Measurements from ENCODE around the gene CPNE1. TPM values are rescaled to one million over a fixed set of nuclear protein-coding genes. Genes with fewer than 3 reads are reported as not detected.
A peak's percentile ranks its signal among the peaks of the same experiment; 100 is the strongest.

The CPNE1 gene
- total RNA-seq, 1 experiment from 2014 or later, result 333 TPM

DNA sequence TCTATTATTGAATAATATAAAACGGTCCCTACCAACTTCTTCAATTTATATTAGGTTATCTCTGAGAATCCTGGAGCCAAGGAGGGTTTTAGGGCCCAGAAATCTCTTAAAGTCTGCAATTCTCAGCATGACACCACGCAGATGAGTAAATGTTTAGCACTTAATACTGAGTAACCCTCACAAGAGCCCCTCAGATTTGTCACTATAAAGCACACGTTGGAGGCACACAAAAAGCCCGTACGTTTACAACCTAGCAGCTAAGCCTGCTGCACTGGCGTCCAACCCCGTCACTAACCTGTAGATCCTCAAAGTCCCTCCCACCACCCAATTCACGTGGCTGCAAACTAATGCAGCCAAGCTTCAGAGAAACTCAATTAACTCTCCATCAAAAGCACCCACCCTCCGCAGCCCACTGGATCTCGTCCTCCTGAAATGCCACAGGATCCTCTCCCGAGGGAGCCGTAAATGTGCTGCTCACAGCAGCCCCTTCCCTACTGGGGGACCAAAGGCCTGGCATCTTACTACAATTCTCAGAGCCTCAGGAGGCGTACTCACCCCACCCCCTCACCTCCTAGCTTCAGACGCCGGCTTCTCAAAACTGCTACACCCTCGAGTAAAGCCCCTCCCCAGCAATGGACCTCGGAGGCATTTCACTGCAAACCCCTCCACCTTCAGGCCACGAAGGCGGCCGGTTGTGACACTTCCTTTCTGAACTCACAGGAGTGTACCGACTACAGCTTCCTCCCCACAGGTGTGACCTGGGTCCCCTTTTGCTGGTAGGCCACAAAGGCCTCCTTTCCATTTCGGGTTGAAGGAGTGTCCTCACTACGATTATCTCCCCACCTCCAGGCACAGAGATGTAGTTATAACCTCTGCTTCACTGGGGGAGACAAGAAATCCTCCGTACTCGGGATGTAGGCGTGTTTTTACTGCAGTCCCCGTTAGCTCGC lies 909 bp downstream of the CPNE1 start:
- CTCF ChIA-PET, result no interaction called here
- H3K4me1 ChIP-seq (ENCODE audit: control insufficient read depth in 1 of 2, insufficient read depth in 2 of 2, low read length in 2 of 2), result peaks cover 31 to 43% of the 10 kb centered on the region in 2 experiments

DNA sequence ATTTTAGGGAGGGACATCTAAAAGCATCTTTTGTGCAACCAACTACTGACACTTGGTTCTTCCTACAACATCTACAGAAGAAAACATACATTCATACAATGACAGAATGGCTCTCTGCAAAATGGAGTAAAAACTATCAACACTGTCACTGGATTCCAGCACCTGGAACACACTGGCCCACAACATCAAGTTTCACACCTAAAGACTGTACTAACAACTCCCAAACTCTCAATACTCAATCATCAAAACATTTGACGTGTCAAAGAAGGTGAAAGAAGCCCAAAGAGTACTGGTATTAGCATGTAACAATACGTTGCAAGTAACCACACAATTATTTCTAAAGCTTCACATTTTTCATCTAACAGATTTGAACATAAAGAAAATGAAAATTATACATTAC lies 2.1 kb downstream of the CPNE1 start:
- no peak overlapping the region for H2AFZ ChIP-seq (ENCODE audit: low read depth, low read length, poor library complexity, severe bottlenecking)
- POLR2A ChIA-PET, result no interaction called here
- no peak overlapping the region for H3K27ac ChIP-seq (ENCODE audit: low read depth, low read length)
- BruUV-seq (replicated peaks), result no TSS peak
- no peaks in the 10 kb centered on the region for H3K9me2 ChIP-seq (ENCODE audit: insufficient read depth)
- peaks cover 72% of the 10 kb centered on the region for H3K79me2 ChIP-seq (ENCODE audit: insufficient read depth, low read length)
- no peaks in the 10 kb centered on the region for H3K9me3 ChIP-seq (ENCODE audit: control insufficient read depth in 1 of 2, insufficient read depth in 1 of 2, low read depth in 1 of 2, low read length in 2 of 2)
- H3K4me3 ChIP-seq (replicated peaks in 1 of 2; ENCODE audit: low read depth in 1 of 2, low read length in 2 of 2), result peak overlapping the region in 1 of 2 experiments; percentile 79; a peak in 1 of 4 replicates
- peaks cover 31 to 43% of the 10 kb centered on the region in 2 experiments for H3K4me1 ChIP-seq (ENCODE audit: control insufficient read depth in 1 of 2, insufficient read depth in 2 of 2, low read length in 2 of 2)
- peaks cover 0 to under 1% of the 10 kb centered on the region in 2 experiments; a peak in 1 of 4 replicates for H3K36me3 ChIP-seq (ENCODE audit: control insufficient read depth in 1 of 2, insufficient read depth in 2 of 2, low read length in 2 of 2)
- ATAC-seq (no peak), DNase-seq (ENCODE audit: low read depth, low spot score) (no peak)
- H3K9ac ChIP-seq (ENCODE audit: low read length), result peak overlapping the region; percentile 97
- H3K4me2 ChIP-seq (ENCODE audit: low read length), result peak overlapping the region; percentile 80
- intact Hi-C loops (cut with micrococcal nuclease), result loop anchor here (2.0 kb wide), 1 partner anchor 44 kb away; no protein-coding TSS in a partner anchor
- H4K20me1 ChIP-seq (ENCODE audit: insufficient read depth), result peaks cover 48% of the 10 kb centered on the region
- no peaks in the 10 kb centered on the region for H3K27me3 ChIP-seq (ENCODE audit: insufficient read depth, low read length)
- CTCF ChIA-PET, result no interaction called here
- RAD21 ChIA-PET (ENCODE audit: low non-redundant PET in 1 of 2, low total read pairs in 2 of 2, uncharacterized antibody in 2 of 2, unreplicated experiment in 2 of 2), result no interaction called here
- no peak for TF ChIP-seq RAD21 (IDR thresholded peaks at IDR 0.05; ENCODE audit: low read depth)
- TF ChIP-seq TCF7L2 (IDR thresholded peaks at IDR 0.05; ENCODE audit: borderline replicate concordance, extremely low read depth, insufficient read depth, insufficient read length), result no peak
- no peak for TF ChIP-seq SP1 (IDR thresholded peaks at IDR 0.05; ENCODE audit: low read depth)
- no peak for TF ChIP-seq ELF1 (IDR thresholded peaks at IDR 0.05; ENCODE audit: borderline replicate concordance, low read depth)
- no peak for TF ChIP-seq YY1 (IDR thresholded peaks at IDR 0.05; ENCODE audit: extremely low read depth, insufficient replicate concordance, low read depth, low read length)
- TF ChIP-seq, protein P1, sequence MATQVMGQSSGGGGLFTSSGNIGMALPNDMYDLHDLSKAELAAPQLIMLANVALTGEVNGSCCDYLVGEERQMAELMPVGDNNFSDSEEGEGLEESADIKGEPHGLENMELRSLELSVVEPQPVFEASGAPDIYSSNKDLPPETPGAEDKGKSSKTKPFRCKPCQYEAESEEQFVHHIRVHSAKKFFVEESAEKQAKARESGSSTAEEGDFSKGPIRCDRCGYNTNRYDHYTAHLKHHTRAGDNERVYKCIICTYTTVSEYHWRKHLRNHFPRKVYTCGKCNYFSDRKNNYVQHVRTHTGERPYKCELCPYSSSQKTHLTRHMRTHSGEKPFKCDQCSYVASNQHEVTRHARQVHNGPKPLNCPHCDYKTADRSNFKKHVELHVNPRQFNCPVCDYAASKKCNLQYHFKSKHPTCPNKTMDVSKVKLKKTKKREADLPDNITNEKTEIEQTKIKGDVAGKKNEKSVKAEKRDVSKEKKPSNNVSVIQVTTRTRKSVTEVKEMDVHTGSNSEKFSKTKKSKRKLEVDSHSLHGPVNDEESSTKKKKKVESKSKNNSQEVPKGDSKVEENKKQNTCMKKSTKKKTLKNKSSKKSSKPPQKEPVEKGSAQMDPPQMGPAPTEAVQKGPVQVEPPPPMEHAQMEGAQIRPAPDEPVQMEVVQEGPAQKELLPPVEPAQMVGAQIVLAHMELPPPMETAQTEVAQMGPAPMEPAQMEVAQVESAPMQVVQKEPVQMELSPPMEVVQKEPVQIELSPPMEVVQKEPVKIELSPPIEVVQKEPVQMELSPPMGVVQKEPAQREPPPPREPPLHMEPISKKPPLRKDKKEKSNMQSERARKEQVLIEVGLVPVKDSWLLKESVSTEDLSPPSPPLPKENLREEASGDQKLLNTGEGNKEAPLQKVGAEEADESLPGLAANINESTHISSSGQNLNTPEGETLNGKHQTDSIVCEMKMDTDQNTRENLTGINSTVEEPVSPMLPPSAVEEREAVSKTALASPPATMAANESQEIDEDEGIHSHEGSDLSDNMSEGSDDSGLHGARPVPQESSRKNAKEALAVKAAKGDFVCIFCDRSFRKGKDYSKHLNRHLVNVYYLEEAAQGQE (IDR thresholded peaks at IDR 0.05; ENCODE audit: low read depth), result no peak
- TF ChIP-seq, protein P2, sequence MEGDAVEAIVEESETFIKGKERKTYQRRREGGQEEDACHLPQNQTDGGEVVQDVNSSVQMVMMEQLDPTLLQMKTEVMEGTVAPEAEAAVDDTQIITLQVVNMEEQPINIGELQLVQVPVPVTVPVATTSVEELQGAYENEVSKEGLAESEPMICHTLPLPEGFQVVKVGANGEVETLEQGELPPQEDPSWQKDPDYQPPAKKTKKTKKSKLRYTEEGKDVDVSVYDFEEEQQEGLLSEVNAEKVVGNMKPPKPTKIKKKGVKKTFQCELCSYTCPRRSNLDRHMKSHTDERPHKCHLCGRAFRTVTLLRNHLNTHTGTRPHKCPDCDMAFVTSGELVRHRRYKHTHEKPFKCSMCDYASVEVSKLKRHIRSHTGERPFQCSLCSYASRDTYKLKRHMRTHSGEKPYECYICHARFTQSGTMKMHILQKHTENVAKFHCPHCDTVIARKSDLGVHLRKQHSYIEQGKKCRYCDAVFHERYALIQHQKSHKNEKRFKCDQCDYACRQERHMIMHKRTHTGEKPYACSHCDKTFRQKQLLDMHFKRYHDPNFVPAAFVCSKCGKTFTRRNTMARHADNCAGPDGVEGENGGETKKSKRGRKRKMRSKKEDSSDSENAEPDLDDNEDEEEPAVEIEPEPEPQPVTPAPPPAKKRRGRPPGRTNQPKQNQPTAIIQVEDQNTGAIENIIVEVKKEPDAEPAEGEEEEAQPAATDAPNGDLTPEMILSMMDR (IDR thresholded peaks at IDR 0.05 in 2 of 3, conservative IDR thresholded peaks at IDR 0.05 in 1 of 3; ENCODE audit: borderline replicate concordance in 1 of 3, insufficient read depth in 1 of 3, low read depth in 2 of 3, low read length in 2 of 3), result no peak
- TF ChIP-seq EGR1 (IDR thresholded peaks at IDR 0.05; ENCODE audit: low read depth), result no peak
- TF ChIP-seq JUND (IDR thresholded peaks at IDR 0.05), result no peak

More for the DNA sequence above, 909 bp downstream of the CPNE1 start:
- Histone ChIP-seq H3K9me3 (ENCODE audit: control insufficient read depth in 1 of 2, insufficient read depth in 1 of 2, low read depth in 1 of 2, low read length in 2 of 2) (no peaks in the 10 kb centered on the region), H3K9ac (ENCODE audit: low read length) (peak overlapping the region; percentile 97), H3K9me2 (ENCODE audit: insufficient read depth) (no peaks in the 10 kb centered on the region), H3K79me2 (ENCODE audit: insufficient read depth, low read length) (peaks cover 60% of the 10 kb centered on the region), H3K4me2 (ENCODE audit: low read length) (peak overlapping the region; percentile 80), H3K36me3 (ENCODE audit: control insufficient read depth in 1 of 2, insufficient read depth in 2 of 2, low read length in 2 of 2) (no peaks in the 10 kb centered on the region; a peak in 1 of 4 replicates), H3K27me3 (ENCODE audit: insufficient read depth, low read length) (no peaks in the 10 kb centered on the region), H3K27ac (ENCODE audit: low read depth, low read length) (peak overlapping the region; percentile 88), H3K4me3 (replicated peaks in 1 of 2; ENCODE audit: low read depth in 1 of 2, low read length in 2 of 2) (peak overlapping the region; percentile 79 to 87), H2AFZ (ENCODE audit: low read depth, low read length, poor library complexity, severe bottlenecking) (no peak overlapping the region), H4K20me1 (ENCODE audit: insufficient read depth) (peaks cover 45% of the 10 kb centered on the region)
- DNase-seq (ENCODE audit: low read depth, low spot score), result peak; percentile 6
- no TSS peak for BruUV-seq (replicated peaks)
- ATAC-seq, result peak; percentile 46
- ChIA-PET RAD21 (ENCODE audit: low non-redundant PET in 1 of 2, low total read pairs in 2 of 2, uncharacterized antibody in 2 of 2, unreplicated experiment in 2 of 2) (no interaction called here), POLR2A (interaction anchor here (0.6 to 1.0 kb wide), 2 partner anchors 45 to 78 kb away, joined by 3 to 5 read pairs; partner anchors contain the start of gene RBM39)
- intact Hi-C loops (cut with micrococcal nuclease), result loop anchor here (2.0 kb wide), 1 partner anchor 45 kb away; no protein-coding TSS in a partner anchor
- no peak for TF ChIP-seq ZNF274 (IDR thresholded peaks at IDR 0.05; ENCODE audit: low read depth, low read length)
- no peak for TF ChIP-seq YY1 (IDR thresholded peaks at IDR 0.05; ENCODE audit: extremely low read depth, insufficient replicate concordance, low read depth, low read length)
- no peak for TF ChIP-seq JUND (IDR thresholded peaks at IDR 0.05)
- no peak for TF ChIP-seq EZH2phosphoT487 (IDR thresholded peaks at IDR 0.05; ENCODE audit: borderline replicate concordance)
- TF ChIP-seq SIN3A (IDR thresholded peaks at IDR 0.05; ENCODE audit: low read depth), result no peak; the same call in 1 of the 2 replicates
- peak; percentile 44; the same call in 1 of the 2 replicates for TF ChIP-seq POLR2AphosphoS5 (IDR thresholded peaks at IDR 0.05; ENCODE audit: low read depth, low read length)
- no peak for TF ChIP-seq POLR2A (IDR thresholded peaks at IDR 0.05; ENCODE audit: borderline replicate concordance, extremely low read depth, insufficient read depth, insufficient read length)
- no peak for TF ChIP-seq CEBPB (IDR thresholded peaks at IDR 0.05; ENCODE audit: low read depth)

Data from HCT116 (cell line).